DND-41 (cell line): ENCODE results near the gene ATP6V1F.

ENCODE experiments used
- ATAC-seq: fragments of 200-7000 bp; cut with Tn5 transposase; 3 replicates; pipeline ENCODE4 v1.9.1; 2021; ENCODE audit warnings: low read depth; ENCODE audit not compliant: insufficient read depth
- DNase-seq: peaks from one replicate; pipeline ENCODE4 v3.0.0-alpha.2; 2020
- H2AFZ ChIP-seq: 2 replicates; pipeline ENCODE4 v1.6.0; 2012; ENCODE audit warnings: low read depth, low read length
- H3K27ac ChIP-seq: 2 replicates; pipeline ENCODE4 v1.5.1; 2012; ENCODE audit warnings: low read length, inconsistent platforms
- H3K27me3 ChIP-seq: fragments of 200-600 bp; sonication (generic); 2 replicates; pipeline ENCODE4 v1.6.0; 2012; ENCODE audit warnings: low read length, mild to moderate bottlenecking, inconsistent platforms; ENCODE audit not compliant: insufficient read depth, poor library complexity
- H3K36me3 ChIP-seq: 2 replicates; pipeline ENCODE4 v1.5.1; 2012; ENCODE audit warnings: low read length, inconsistent platforms; ENCODE audit not compliant: insufficient read depth
- H3K4me1 ChIP-seq: 2 replicates; pipeline ENCODE4 v1.5.1; 2012; ENCODE audit warnings: mild to moderate bottlenecking, low read length; ENCODE audit not compliant: insufficient read depth
- H3K4me2 ChIP-seq: 2 replicates; pipeline ENCODE4 v1.6.0; 2012; ENCODE audit warnings: mild to moderate bottlenecking, moderate library complexity, low read length, inconsistent platforms; ENCODE audit not compliant: insufficient read depth
- H3K4me3 ChIP-seq, 2 experiments: fragments of 200-600 bp in 1 of 2; shearing (Covaris generic) in 1 of 2; 2 replicates each; pipeline ENCODE4 v1.5.1; 2012 to 2016; ENCODE audit warnings: inconsistent platforms in 2 of 2, low read length in 2 of 2, mild to moderate bottlenecking in 2 of 2, low read depth in 1 of 2, moderate library complexity in 1 of 2
- H3K79me2 ChIP-seq: 2 replicates; pipeline ENCODE4 v1.6.0; 2012; ENCODE audit warnings: low read length, inconsistent platforms; ENCODE audit not compliant: insufficient read depth
- H3K9ac ChIP-seq: 2 replicates; pipeline ENCODE4 v1.6.0; 2012; ENCODE audit warnings: low read depth, mild to moderate bottlenecking, inconsistent platforms, low read length, moderate library complexity
- H3K9me3 ChIP-seq: 2 replicates; pipeline ENCODE4 v1.5.1; 2012; ENCODE audit warnings: low read length, moderate library complexity, mild to moderate bottlenecking, inconsistent platforms; ENCODE audit not compliant: insufficient read depth, severe bottlenecking
- H4K20me1 ChIP-seq: 2 replicates; pipeline ENCODE4 v1.6.0; 2012; ENCODE audit warnings: low read length; ENCODE audit not compliant: insufficient read depth
- EZH2 ChIP-seq: IDR thresholded peaks from 3 replicates; pipeline ENCODE4 v1.6.1; 2012; ENCODE audit warnings: borderline replicate concordance, low read depth, mild to moderate bottlenecking, moderate library complexity, low read length, inconsistent platforms; ENCODE audit not compliant: severe bottlenecking
- TF ChIP-seq, protein P1 (sequence below): IDR thresholded peaks from 2 replicates; pipeline ENCODE4 v1.5.1; 2012; ENCODE audit warnings: borderline replicate concordance, low read length, moderate library complexity, mild to moderate bottlenecking; ENCODE audit not compliant: poor library complexity, severe bottlenecking; ENCODE audit errors: extremely low read depth

ATP6V1F gene

DNA sequence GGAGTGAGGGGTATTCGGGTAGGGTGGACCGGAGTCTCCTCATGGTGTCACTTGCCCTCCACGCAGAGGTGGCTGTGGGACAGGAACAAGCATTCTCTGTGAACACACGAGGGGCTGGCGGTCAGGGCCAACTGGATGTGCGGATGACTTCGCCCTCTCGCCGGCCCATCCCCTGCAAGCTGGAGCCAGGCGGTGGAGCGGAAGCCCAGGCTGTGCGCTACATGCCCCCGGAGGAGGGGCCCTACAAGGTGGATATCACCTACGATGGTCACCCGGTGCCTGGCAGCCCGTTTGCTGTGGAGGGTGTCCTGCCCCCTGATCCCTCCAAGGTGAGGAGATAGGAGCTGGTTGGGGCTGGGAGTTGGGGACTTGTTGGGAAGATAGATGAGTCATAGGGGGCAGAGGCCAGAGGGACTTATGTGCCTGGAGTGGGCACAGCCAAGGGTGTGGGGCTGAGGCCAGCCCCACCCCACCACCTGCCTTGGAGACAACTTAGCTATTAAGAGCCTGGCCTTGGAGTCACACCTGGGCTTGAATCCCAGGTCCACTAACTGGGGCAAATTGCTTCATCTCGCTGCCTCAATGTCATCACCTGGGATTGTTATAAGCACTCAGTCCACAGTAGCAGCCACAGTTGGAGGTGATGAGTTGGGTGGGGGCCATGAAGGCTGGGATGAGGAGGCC lies 18.6 kb upstream of the ATP6V1F start:
- H3K79me2 ChIP-seq = no peaks in the 10 kb centered on the region
- TF ChIP-seq, protein P1, sequence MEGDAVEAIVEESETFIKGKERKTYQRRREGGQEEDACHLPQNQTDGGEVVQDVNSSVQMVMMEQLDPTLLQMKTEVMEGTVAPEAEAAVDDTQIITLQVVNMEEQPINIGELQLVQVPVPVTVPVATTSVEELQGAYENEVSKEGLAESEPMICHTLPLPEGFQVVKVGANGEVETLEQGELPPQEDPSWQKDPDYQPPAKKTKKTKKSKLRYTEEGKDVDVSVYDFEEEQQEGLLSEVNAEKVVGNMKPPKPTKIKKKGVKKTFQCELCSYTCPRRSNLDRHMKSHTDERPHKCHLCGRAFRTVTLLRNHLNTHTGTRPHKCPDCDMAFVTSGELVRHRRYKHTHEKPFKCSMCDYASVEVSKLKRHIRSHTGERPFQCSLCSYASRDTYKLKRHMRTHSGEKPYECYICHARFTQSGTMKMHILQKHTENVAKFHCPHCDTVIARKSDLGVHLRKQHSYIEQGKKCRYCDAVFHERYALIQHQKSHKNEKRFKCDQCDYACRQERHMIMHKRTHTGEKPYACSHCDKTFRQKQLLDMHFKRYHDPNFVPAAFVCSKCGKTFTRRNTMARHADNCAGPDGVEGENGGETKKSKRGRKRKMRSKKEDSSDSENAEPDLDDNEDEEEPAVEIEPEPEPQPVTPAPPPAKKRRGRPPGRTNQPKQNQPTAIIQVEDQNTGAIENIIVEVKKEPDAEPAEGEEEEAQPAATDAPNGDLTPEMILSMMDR = no peak
- TF ChIP-seq EZH2 = no peak
- ATAC-seq (no peak), DNase-seq (no peak)
- H3K9ac ChIP-seq = no peak overlapping the region
- H3K4me3 ChIP-seq = no peak overlapping the region
- H3K36me3 ChIP-seq = no peaks in the 10 kb centered on the region
- H3K4me1 ChIP-seq = no peaks in the 10 kb centered on the region
- 0 out of 2 replicates have a peak, but pooled peaks cover 3% of the 10 kb centered on the region for H4K20me1 ChIP-seq
- no peak overlapping the region for H3K4me2 ChIP-seq
- H3K9me3 ChIP-seq = no peaks in the 10 kb centered on the region
- H2AFZ ChIP-seq = no peak overlapping the region
- H3K27me3 ChIP-seq = no peaks in the 10 kb centered on the region
- H3K27ac ChIP-seq = no peak overlapping the region

DNA sequence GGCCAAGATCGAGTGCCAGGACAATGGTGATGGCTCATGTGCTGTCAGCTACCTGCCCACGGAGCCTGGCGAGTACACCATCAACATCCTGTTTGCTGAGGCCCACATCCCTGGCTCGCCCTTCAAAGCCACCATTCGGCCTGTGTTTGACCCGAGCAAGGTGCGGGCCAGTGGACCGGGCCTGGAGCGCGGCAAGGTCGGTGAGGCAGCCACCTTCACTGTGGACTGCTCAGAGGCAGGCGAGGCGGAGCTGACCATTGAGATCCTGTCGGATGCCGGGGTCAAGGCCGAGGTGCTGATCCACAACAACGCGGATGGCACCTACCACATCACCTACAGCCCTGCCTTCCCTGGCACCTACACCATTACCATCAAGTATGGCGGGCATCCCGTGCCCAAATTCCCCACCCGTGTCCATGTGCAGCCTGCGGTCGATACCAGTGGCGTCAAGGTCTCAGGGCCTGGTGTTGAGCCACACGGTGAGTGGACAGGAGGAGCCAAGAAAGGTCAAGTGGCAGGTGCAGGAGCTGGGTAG lies 17.8 kb upstream of the ATP6V1F start:
- no peak overlapping the region for H2AFZ ChIP-seq
- H3K9me3 ChIP-seq = no peaks in the 10 kb centered on the region
- no peak overlapping the region for H3K9ac ChIP-seq
- H3K27me3 ChIP-seq = no peaks in the 10 kb centered on the region
- TF ChIP-seq EZH2 = no peak
- TF ChIP-seq, protein P1 = no peak
- H3K4me2 ChIP-seq = no peak overlapping the region
- H4K20me1 ChIP-seq = 0 out of 2 replicates have a peak, but pooled peaks cover 3% of the 10 kb centered on the region
- H3K4me3 ChIP-seq = no peak overlapping the region
- ATAC-seq (no peak), DNase-seq (no peak)
- H3K79me2 ChIP-seq = no peaks in the 10 kb centered on the region
- no peaks in the 10 kb centered on the region for H3K36me3 ChIP-seq
- no peak overlapping the region for H3K27ac ChIP-seq
- H3K4me1 ChIP-seq = no peaks in the 10 kb centered on the region

DNA sequence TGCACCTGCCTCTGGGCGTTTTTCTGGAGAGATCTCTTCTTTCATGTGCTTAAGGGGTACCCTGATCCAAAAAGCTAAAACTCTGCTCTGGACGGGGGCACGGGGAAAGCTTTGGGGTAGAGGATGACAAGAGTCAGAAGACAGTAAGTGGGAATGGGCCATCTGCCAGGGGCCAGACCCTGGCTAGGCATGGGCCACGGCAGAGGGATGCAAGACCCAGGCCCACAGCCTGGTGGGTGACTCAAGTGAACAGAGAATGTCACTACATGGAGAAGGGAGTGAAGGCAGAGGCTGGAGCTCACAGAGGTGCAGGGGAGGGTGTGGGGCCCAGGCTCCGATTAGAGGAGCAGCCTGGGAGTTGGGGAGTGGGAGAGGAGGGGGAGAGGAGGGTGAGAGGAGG lies 17.2 kb upstream of the ATP6V1F start:
- TF ChIP-seq, protein P1 = no peak
- TF ChIP-seq EZH2 = no peak
- no peaks in the 10 kb centered on the region for H3K36me3 ChIP-seq
- no peaks in the 10 kb centered on the region for H3K9me3 ChIP-seq
- no peaks in the 10 kb centered on the region for H3K79me2 ChIP-seq
- no peak overlapping the region for H3K4me3 ChIP-seq
- no peaks in the 10 kb centered on the region for H3K27me3 ChIP-seq
- no peak overlapping the region for H3K27ac ChIP-seq
- no peak for DNase-seq
- no peak for ATAC-seq
- H2AFZ ChIP-seq = no peak overlapping the region
- H4K20me1 ChIP-seq = 0 out of 2 replicates have a peak, but pooled peaks cover 3% of the 10 kb centered on the region
- H3K4me2 ChIP-seq = no peak overlapping the region
- H3K4me1 ChIP-seq = no peaks in the 10 kb centered on the region
- H3K9ac ChIP-seq = no peak overlapping the region
